Body of pancreas (tissue), 4 donors: ENCODE results near the gene EMC8. TPM values are rescaled to one million over a fixed set of nuclear protein-coding genes. Genes with fewer than 3 reads are reported as not detected.

Source experiments
- ATAC-seq: fragments of 150-250 bp; one replicate; pipeline ENCODE4 v1.9.1; 2016
- DNase-seq, 4 donors: peaks; one replicate each; pipeline ENCODE4 v3.0.0-alpha.2; 2019
- H3K27ac ChIP-seq, 4 donors: fragments of 200-600 bp; sonication (generic); 1 replicate in 3 of 4; 2 replicates in 1 of 4; pipeline versions ENCODE4 v1.5.1 to v1.6.1; 2016 to 2019; ENCODE audit warnings: mild to moderate bottlenecking in 1 of 4, mixed read lengths in 1 of 4, moderate library complexity in 1 of 4
- H3K27me3 ChIP-seq, 2 donors: fragments of 200-600 bp; sonication (generic); one replicate each; pipeline ENCODE4 v1.6.0; 2016; ENCODE audit warnings: mild to moderate bottlenecking in 1 of 2
- H3K36me3 ChIP-seq, 2 donors: fragments of 200-600 bp; sonication (generic); replicated peaks in 1 of 2; 2 replicates each; pipeline ENCODE4 v1.5.1; 2016; ENCODE audit warnings: low read depth in 2 of 2; ENCODE audit not compliant: insufficient read depth in 1 of 2
- H3K4me1 ChIP-seq: fragments of 200-600 bp; sonication (generic); one replicate; pipeline ENCODE4 v1.6.0; 2016
- H3K4me3 ChIP-seq, 2 donors: fragments of 200-600 bp; sonication (generic); 1 replicate in 1 of 2; 2 replicates in 1 of 2; pipeline ENCODE4 v1.5.1; 2016 to 2019
- H3K9me3 ChIP-seq, 3 donors: fragments of 200-600 bp; sonication (generic); 1 replicate in 2 of 3; 2 replicates in 1 of 3; pipeline ENCODE4 v1.5.1; 2016
- POLR2A ChIP-seq, 3 donors: fragments of 450-650 bp; IDR thresholded peaks; one replicate each; pipeline ENCODE4 v1.6.1; 2016; ENCODE audit warnings: antibody characterized with exemption in 3 of 3, mild to moderate bottlenecking in 2 of 3
- WGBS, 2 donors: methylation state at CpG; one replicate each; pipeline ENCODE4 v1.1.5; 2017; 5-methylcytosine and 5-hydroxymethylcytosine counted together
- intact Hi-C: fragments of 100-400 bp; cut with DNase I; formaldehyde crosslinking; loops from one replicate; pipeline ENCODE4 v1.15.1; 2023
- total RNA-seq, 2 donors: library from RNA; depleted of rRNA; stranded (reverse); fragments of >200 nt; gene quantifications; one replicate each; pipeline ENCODE4 v1.1.0, GENCODE V29; 2016
- TF ChIP-seq, protein P1 (sequence below), 7 experiments: fragments of 450-650 bp in 4 of 7; fragments of 200-600 bp in 3 of 7; sonication (generic) in 3 of 7; IDR thresholded peaks; one replicate each; pipeline ENCODE4 v1.5.1; 2016 to 2019; ENCODE audit warnings: antibody characterized with exemption in 7 of 7

The EMC8 gene
- total RNA-seq, 2 donors from 2014 or later = 16.3 to 30.7 TPM

DNA sequence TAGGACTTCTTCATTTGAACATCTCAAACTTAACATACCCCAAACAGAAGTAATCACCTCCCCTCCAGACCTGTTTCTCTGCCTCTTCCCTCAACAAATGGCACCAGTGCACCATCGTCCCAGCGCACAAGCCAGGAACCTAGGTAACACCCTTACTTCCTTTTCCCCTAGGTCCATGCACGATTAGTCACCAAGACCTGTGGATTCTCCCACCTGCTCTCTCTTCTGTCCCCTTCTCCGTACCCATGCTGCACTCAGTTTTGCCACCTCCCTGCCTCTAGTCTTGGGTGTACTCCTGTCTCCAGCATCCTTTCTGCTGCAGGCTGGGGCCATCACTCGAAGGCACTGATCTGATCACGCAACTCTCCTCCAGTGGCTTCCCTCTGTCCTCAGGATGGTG is 3.2 kb downstream of the EMC8 start:
- no peaks in the 10 kb centered on the region for H3K9me3 ChIP-seq
- no peak overlapping the region for H3K27ac ChIP-seq
- no peak overlapping the region for H3K4me3 ChIP-seq
- ATAC-seq = no peak
- H3K4me1 ChIP-seq = peaks cover 32% of the 10 kb centered on the region
- intact Hi-C loops = no loop called here
- 84 to 88% methylated on average over 6 of the region's 6 CpGs for WGBS, 2 donors
- TF ChIP-seq, protein P1, sequence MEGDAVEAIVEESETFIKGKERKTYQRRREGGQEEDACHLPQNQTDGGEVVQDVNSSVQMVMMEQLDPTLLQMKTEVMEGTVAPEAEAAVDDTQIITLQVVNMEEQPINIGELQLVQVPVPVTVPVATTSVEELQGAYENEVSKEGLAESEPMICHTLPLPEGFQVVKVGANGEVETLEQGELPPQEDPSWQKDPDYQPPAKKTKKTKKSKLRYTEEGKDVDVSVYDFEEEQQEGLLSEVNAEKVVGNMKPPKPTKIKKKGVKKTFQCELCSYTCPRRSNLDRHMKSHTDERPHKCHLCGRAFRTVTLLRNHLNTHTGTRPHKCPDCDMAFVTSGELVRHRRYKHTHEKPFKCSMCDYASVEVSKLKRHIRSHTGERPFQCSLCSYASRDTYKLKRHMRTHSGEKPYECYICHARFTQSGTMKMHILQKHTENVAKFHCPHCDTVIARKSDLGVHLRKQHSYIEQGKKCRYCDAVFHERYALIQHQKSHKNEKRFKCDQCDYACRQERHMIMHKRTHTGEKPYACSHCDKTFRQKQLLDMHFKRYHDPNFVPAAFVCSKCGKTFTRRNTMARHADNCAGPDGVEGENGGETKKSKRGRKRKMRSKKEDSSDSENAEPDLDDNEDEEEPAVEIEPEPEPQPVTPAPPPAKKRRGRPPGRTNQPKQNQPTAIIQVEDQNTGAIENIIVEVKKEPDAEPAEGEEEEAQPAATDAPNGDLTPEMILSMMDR (IDR thresholded peaks at IDR 0.05) = no peak
- TF ChIP-seq POLR2A (IDR thresholded peaks at IDR 0.05) = no peak
- DNase-seq = no peak
- H3K36me3 ChIP-seq = no peaks in the 10 kb centered on the region
- no peaks in the 10 kb centered on the region for H3K27me3 ChIP-seq

DNA sequence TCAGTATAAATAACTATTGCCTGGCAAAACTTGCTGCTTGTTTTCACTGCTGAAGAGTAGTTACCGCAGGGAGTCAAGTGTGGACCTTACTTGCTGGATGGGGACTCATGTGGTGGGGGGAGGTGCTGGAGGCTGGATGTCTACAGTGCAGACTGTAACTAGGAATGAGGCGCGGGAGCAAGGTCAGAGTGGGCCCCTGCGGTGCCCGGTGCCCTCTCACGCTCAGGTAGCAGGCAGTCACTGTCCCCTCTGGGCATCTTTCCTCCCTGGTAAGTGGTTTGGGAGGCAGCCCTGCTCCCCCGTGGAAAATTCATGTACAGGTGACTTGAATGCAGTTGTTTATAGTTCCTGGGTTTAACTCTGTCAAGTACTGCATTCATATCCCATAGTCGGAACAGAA is 4.6 kb downstream of the EMC8 start:
- H3K9me3 ChIP-seq = no peaks in the 10 kb centered on the region
- peaks cover 20% of the 10 kb centered on the region for H3K4me1 ChIP-seq
- no peaks in the 10 kb centered on the region for H3K36me3 ChIP-seq
- H3K27ac ChIP-seq = no peak overlapping the region
- H3K27me3 ChIP-seq = no peaks in the 10 kb centered on the region
- no peak overlapping the region for H3K4me3 ChIP-seq
- DNase-seq = no peak
- no peak for TF ChIP-seq POLR2A (IDR thresholded peaks at IDR 0.05)
- TF ChIP-seq, protein P1 (IDR thresholded peaks at IDR 0.05) = no peak
- intact Hi-C loops = no loop called here
- no peak for ATAC-seq
- 65 to 77% methylated on average over 6 to 8 of the region's 8 CpGs for WGBS, 2 donors

DNA sequence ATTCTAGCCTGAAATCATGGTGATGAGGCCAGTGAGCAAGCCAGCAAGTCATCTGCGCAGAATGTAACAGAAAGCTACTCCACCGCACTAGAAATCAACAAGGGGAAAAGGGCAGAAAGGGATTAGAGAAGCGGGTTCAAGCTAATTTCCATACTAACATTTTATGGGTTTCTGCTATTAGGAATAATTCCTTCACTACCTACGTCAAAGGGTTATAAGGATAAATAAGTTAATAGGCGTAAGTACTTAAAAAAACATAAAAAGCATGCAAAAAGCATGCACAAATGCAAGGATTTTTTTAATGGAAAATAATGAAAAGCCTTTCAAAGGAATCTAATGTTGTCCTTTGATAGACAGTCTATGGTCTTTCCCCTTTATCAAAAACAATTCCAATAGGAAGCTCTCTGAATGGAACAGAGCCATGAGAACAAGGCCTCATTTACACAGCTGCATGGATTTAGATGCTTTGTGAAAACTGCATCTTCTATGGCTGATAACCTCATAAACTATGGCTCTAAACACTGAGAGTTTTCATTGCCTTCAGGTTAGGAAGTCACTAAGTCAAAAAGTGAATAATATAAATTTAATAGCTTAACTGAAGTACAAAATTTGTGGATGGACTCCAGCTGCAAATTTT is 5.6 kb downstream of the EMC8 start:
- WGBS, 2 donors = 89 to 94% methylated on average over 5 of the region's 5 CpGs
- Histone ChIP-seq H3K4me3 (no peak overlapping the region), H3K4me1 (peaks cover 20% of the 10 kb centered on the region), H3K27ac (peak overlapping the region in 3 of 4 donors; percentile 2 to 20 (median 5)), H3K27me3 (no peaks in the 10 kb centered on the region), H3K9me3 (no peaks in the 10 kb centered on the region), H3K36me3 (no peaks in the 10 kb centered on the region)
- DNase-seq (peak in 1 of 4 donors; percentile 30), ATAC-seq (no peak)
- intact Hi-C loops = no loop called here
- no peak for TF ChIP-seq POLR2A (IDR thresholded peaks at IDR 0.05)
- TF ChIP-seq, protein P1 (IDR thresholded peaks at IDR 0.05) = no peak

DNA sequence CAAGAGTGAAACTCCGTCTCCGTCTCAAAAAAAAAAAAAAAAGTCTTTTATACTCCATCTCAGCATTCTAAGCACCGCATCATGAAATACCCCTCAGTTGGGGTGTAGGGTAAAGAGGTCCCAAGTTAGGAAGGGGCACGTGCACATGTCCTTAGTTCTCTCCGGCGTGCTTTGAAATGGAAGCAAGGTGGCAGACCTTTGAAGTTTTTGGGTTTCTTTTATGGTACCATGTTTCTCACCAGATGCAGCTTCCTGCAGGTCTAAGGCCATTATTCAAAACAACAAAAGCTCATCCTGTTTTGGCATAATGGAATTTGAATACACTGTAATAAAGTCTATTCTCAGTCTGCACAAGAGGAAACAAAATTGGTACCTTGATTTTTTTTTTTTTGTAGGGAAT is 9.6 kb downstream of the EMC8 start:
- intact Hi-C loops = no loop called here
- no peaks in the 10 kb centered on the region for H3K36me3 ChIP-seq
- no peaks in the 10 kb centered on the region for H3K27me3 ChIP-seq
- no peak for TF ChIP-seq POLR2A (IDR thresholded peaks at IDR 0.05)
- TF ChIP-seq, protein P1 (IDR thresholded peaks at IDR 0.05) = no peak
- ATAC-seq = no peak
- H3K9me3 ChIP-seq = no peaks in the 10 kb centered on the region
- WGBS, 2 donors = 96 to 98% methylated on average over 6 of the region's 6 CpGs
- DNase-seq = no peak
- peaks cover 7% of the 10 kb centered on the region for H3K4me1 ChIP-seq
- H3K4me3 ChIP-seq = no peak overlapping the region
- H3K27ac ChIP-seq = no peak overlapping the region

DNA sequence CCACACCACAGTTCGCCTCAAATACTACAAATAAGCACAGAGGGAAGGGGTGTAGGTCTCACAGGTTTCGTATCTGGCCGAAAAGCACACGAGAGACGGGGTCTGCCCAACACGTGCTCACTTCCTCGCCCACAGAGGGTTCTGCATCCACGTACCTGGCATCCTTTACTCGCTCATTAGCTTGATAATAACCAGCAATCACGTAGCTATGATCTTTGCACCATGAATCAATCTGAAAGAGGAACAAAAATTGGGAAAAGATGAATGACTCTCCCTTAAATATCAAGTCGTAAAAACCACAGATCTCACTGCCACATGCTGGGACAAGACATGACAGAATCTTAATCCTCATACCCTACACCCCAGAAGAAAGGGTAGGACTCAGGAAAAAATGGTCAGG is 10.5 kb downstream of the EMC8 start:
- TF ChIP-seq POLR2A (IDR thresholded peaks at IDR 0.05) = no peak
- TF ChIP-seq, protein P1 (IDR thresholded peaks at IDR 0.05) = no peak
- Histone ChIP-seq H3K36me3 (no peaks in the 10 kb centered on the region), H3K27me3 (no peaks in the 10 kb centered on the region), H3K4me1 (peaks cover under 1% of the 10 kb centered on the region), H3K27ac (no peak overlapping the region), H3K4me3 (no peak overlapping the region), H3K9me3 (no peaks in the 10 kb centered on the region)
- no peak for ATAC-seq
- no peak for DNase-seq
- intact Hi-C loops = no loop called here
- 88 to 92% methylated on average over 11 of the region's 11 CpGs for WGBS, 2 donors
